Globus pallidus (tissue), 1 donor: ENCODE results near the gene VCAM1.

Experiments used
- DNase-seq: peaks from one replicate; pipeline ENCODE4 v3.0.0-alpha.2; 2015; ENCODE audit warnings: low spot score

Gene VCAM1

DNA sequence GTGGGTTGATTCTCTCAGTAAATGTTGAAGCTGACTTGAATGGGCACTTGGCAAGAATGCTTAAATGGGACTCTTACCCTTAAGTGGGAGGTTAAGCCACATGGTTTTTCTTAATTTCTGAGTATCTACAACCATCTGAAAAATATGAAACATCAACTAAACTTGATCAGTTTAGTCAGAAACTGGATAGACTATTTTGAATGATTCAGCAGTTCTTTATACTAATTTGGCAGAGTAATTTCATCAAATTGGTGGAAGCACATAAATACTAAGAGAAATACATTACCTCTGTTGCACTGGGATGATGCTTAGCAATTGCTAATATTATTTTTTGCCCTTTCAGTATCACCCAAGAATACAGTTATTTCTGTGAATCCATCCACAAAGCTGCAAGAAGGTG lies 4.7 kb downstream of the VCAM1 start:
- DNase-seq: no peak

- no peak for DNase-seq
Observed at GRCh38 chr1:100730130-100730529, 10.6 kb downstream of the VCAM1 start.

DNA sequence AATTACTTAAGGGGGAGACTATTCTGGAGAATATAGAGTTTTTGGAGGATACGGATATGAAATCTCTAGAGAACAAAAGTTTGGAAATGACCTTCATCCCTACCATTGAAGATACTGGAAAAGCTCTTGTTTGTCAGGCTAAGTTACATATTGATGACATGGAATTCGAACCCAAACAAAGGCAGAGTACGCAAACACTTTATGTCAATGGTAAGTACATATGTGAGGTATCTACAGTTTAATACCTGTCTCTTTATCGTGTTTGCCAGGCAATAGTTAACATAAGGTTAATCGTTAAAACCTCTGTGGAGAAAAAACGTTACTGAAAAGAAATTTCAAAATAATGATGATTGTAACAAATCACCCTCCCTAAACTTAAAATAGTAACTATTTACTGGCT lies 11.8 kb downstream of the VCAM1 start:
- no peak for DNase-seq

DNA sequence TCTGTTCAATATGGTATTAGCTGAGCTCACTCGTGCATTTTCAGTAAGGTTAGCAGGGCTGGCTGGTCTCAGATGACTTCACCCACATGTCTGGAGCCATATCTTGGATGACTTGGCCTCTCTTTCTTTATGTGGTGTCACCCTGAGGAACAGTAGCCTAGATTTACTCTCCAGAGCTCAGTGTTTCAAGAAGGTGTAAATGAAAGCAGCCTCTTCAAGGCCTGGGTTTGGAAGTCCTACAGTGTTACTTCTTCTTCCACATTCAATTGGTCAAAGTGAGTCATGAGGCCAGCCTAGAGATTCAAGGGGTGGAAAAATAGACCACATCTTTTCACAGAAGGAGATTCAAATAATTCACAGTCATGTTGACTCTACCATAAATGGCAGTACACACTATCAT lies 12.2 kb downstream of the VCAM1 start:
- no peak for DNase-seq

- no peak for DNase-seq
Observed at GRCh38 chr1:100734676-100735075, 15.1 kb downstream of the VCAM1 start.

GRCh38 chr1:100735244-100735643 lies 15.7 kb downstream of the VCAM1 start:
- DNase-seq: no peak

GRCh38 chr1:100736324-100736723 lies 16.8 kb downstream of the VCAM1 start:
- DNase-seq: no peak

DNA sequence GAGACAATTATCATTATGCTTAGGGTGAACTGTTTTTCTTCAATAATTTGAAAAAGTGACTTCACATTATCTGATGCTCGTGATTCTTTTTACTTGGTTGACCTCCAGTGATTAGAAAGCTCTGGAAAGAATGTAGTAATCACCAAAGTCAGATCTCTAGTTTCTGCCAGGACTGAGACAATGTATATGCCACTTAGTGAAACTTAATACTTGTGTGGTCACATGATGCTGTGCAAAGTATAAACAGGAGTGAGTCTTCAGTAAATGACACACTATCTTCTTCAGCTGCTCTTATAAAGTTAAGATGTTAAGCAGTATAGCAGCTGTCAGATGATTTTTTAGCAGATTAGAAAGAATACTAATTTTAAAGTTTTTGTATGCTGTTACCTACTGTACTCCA lies 17.2 kb downstream of the VCAM1 start:
- no peak for DNase-seq

DNA sequence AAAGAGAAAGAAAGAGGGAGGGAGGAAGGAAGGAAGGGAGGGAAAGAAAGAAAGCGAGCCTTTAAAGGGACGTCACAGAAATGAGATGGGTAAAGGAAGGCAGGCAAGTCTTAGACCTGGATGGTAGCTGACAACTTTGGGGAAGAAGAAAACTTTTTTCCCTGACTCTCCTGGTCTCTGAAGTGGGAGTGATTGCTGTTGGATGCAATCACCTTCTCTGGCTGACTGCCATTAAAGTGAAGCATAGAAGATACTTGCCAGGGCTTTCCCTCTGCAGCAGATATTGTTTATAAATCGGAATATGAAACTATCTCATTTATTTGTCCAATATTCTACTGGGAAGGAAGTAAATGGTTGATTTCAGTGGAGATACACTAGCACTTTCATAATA lies 27.0 kb downstream of the VCAM1 start:
- no peak for DNase-seq

DNA sequence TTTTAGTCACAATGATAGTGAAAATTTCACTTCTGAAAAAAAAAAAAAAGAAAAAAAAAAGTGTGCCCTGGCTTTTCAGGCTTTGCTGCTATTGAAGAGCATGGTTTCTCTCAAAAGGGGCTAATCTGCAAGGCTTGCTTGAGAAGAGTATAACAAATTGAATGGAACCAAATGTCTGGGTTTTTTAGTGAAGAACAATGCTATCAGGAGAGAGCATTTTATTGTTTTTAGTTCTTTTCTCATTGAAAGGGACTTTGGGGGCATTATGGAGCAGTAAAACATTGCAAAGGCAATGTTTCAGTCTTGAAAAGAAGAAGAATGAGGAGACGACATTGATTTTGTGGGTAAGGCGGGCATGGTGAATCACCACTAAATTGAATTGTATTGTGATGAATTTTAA lies 28.2 kb downstream of the VCAM1 start:
- DNase-seq: no peak

GRCh38 chr1:100750005-100750885 lies 30.7 kb downstream of the VCAM1 start:
- no peak for DNase-seq

- no peak for DNase-seq
Observed at GRCh38 chr1:100752791-100753190, 33.2 kb downstream of the VCAM1 start.

DNA sequence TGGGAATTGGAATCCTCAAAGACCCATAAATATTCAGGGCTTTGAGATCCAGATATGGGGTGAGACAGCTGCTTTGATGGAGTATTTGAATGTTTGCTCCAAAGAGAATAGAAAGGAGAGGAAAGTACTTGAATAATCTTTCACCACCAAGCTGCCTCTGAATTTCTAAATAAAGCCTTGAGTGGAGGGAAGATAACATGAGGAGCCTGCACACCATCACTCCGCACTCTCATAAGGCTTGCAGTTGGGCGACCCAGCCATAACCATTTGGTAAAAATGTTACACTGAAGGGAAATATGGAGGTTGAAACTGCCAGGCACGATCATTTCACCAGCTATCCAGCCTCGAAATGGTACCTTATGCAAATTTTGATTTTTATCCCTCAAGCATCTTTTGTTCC lies 38.4 kb downstream of the VCAM1 start:
- DNase-seq: no peak

- DNase-seq: no peak
Observed at GRCh38 chr1:100759188-100759587, 39.6 kb downstream of the VCAM1 start.

DNA sequence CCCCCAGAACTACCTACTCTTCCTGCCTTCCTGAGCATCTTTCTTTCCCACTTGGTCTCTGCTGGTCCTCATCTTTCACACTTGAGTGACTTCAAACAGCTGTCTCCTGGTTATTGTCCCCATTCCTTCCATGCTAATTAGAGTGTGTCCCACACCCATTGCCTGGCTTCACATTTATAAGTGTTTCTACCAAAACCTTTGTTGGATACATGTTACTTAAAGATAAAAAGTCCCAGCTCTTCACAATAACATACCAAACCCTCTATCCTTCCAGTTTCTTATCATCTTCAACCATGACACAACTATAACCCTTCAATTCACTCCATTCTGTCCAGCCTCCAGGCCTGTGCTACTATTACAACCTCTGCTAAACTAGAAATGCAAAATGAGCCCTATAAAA lies 41.0 kb downstream of the VCAM1 start:
- DNase-seq: no peak

GRCh38 chr1:100762461-100762860 lies 42.9 kb downstream of the VCAM1 start:
- DNase-seq: no peak

DNA sequence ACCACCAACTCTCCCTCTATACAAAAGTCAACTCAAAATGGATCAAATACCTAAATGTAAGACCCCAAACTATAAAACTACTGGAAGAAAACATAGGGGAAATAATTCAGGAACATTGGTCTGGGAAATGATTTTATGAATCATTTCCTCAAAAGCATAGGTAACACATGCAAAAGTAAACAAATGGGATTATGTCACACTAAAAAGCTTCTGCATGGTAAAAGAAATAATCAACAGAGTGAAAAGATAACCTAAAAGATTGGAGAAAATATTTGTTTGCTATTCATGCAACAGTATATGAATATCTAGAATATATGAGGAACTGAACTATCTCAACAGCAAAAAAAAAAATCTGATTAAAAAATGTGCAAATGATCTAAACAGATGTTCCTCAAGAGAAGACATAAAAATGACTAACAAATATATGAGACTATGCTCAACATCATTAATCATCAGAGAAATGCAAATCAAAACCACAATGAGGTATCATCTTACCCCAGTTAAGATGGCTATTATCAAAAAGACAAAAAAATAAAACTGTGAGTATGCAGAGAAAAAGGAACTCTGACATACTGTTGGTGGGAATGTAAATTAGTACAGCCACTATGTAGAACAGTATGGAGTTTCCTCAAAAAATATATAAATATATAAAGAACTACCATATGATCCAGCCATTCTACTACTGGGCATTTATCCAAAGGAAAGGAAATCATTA lies 47.8 kb downstream of the VCAM1 start:
- no peak for DNase-seq

DNA sequence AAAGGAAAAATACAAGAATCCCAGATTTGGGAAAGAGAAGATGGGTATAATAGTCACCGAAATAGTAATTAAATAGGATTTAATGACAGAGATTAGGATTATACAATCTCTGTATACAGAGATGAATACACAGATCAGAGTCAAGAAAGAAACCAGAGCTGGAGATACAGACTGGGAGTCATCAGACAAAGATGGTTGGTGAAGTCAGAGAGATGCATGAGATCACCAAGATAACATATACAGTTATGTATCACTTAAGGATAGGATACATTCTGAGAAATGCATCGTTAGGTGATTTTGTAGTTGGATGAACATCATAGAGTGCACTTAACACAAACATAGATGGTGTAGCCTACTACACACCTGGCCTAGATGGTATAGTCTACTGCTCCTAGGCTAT lies 49.8 kb downstream of the VCAM1 start:
- no peak for DNase-seq

DNA sequence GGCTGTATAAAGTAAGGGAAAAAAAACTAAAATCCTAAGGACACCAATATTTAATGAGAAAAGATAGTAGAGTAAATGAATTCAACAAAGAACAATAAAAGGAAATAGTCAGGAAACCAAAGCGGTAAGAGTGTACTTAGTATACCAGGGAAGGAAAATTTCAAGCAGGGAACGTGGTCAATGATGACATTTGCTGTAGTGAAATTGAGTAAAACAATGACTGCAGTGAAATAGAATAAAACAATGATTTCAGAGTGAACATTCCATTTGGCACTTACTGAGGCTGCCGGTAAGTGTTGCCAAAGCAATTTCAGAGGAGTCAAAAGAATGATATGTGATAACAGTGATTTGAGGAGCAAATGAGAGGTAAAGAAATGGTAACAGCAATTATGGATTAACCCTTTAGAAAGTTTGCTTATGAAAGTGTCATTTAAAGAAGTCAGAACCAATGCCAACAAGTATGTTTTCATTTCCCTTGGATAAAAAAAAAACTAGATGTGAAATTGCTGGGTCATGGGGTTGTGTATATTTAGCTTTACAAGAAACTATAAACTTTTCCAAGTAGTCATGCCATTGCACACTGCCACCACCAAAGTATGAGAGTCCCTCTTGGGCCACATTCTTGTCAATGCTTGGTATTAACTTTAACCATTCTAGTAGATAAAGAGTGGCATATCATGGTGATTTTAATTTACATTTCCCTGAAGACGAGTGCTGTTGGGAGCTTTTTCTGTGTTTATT lies 50.5 kb downstream of the VCAM1 start:
- DNase-seq: no peak

- no peak for DNase-seq
Observed at GRCh38 chr1:100773444-100773843, 53.9 kb downstream of the VCAM1 start.

GRCh38 chr1:100774370-100774769 lies 54.8 kb downstream of the VCAM1 start:
- no peak for DNase-seq

DNA sequence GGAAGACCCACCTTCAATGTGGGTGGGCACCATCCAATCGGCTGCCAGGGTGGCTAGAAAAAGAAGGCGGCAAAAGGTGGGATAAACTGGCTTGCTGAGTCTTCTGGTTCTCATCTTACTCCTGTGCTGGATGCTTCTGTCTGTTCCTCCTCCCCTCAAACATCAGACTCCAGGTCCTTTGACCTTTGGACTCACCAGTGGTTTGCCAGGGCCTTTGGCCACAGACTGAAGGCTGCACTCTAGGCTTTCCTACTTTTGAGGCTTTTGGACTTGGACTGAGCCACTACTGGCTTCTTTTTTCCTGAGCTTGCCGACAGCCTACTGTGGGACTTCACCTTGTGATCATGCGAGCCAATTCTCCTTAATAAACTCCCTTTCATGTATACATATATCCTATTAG lies 55.9 kb downstream of the VCAM1 start:
- DNase-seq: no peak

DNA sequence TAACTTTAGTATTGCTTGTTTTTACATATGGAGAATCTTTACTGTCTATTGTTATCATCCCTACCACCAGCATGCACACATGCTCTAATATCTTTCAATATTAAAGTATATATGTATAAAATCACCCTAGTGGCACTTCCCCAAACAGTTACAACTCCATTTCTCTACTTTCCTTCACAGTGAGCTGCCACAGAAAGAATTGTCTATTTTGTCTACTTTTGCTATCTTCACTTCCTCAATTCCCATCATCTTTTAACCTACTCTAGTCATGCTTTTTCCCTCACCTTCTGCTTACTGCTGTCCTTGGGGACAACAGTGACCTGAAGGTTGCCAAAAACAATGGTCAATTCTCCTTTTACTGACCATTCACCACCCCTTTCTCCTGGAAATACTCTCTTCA lies 59.2 kb downstream of the VCAM1 start:
- no peak for DNase-seq
